HG03354 (cell line): Measurements from ENCODE around the gene MLLT11.
A peak's percentile ranks its signal among the peaks of the same experiment; 100 is the strongest.
"Not testable (repeated sequence)": the region's sequence is repeated elsewhere in the genome, so short reads cannot be mapped to it uniquely, and the experiment has no call there.

Source experiments
- ATAC-seq: cut with Tn5 transposase; IDR thresholded peaks from one replicate; pipeline ENCODE4 v1.9.1; 2021; ENCODE audit warnings: mild to moderate bottlenecking; ENCODE audit not compliant: unreplicated experiment, poor library complexity, severe bottlenecking

MLLT11 gene

GRCh38 chr1:151054971-151055547 lies 5.1 kb upstream of the MLLT11 start:
- no peak for ATAC-seq

- no peak for ATAC-seq
Measured at GRCh38 chr1:151055581-151055980, 4.6 kb upstream of the MLLT11 start.

DNA sequence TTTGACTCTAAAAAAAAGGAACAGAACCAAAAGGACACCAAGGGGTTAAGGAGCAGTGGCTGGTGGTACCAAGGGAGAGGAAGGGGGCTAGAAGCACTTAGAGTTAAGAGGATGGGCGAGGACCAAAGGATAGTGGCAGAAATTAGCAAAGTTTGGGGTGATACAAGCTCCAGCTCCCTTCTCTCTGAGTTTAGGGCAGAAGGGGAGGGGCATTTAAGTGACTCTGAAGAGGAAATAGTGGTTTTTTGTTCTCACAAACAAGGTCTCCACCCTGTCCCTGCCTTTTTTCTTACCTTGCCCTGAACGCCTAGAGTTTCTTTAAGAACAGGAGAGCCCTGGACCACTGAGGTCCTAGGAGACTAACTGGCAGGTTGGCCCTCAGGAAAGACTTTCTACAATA lies 4.0 kb upstream of the MLLT11 start:
- ATAC-seq: no peak

DNA sequence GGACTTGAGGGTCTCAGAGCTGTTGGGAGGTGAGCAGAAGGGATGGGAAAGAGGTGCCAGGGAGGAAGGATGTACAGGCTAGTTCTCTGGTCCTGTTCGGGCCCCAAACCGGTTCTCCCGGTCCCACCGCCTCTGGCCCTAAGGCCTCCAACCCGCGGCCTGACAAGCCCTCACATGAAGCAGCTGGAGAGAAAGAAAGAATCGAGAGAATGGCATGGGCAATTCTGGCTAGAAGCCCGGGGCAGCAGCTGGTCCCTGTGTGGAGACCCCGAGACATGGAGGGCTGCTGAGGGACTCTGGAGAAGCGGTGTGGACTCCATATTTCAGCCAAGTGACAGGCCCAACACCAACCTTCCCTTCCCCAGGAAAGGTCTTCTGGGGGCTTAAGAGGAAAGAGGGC lies 1.5 kb upstream of the MLLT11 start:
- ATAC-seq: no peak

GRCh38 chr1:151059109-151060006 lies 839 bp upstream of the MLLT11 start, which contains the start of gene CDC42SE1:
CDC42SE1 (minus strand) TSS chr1:151059622; CDS start chr1:151055730, 3,892 bp downstream.
- ATAC-seq: peak; percentile 87

- no peak for ATAC-seq
Measured at GRCh38 chr1:151060657-151061421, 642 bp downstream of the MLLT11 start.

GRCh38 chr1:151061704-151062103 lies 1.5 kb downstream of the MLLT11 start:
- ATAC-seq: no peak

DNA sequence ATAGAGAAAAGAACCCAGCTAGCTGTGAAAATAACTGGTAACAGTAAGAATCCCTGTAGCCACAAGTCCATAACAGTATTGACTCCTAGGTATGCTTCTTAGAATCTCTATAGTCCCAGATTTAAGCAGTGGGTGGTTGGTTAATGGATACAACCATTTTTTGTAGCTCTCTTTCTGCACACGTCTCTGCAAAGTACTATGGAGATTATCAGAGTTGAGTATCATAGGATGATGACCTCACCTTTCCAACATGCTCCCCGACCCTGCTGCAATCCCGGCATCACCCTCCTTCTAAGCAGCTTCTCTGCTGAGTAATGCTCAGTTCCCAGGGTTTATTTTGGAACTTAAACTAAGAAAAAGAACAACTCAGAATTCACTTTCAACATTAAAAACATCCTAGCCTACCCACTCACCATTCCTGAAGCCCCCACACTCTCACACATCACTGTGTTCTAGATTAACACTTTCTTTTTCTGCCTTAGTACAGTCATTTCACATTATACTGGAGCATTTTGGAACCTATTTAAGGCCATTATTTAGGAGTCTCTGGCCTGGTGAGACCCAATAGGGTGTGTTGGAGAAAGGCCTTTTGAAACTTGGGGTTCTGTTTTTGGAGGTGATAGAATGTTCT lies 2.7 kb downstream of the MLLT11 start:
- ATAC-seq: no peak

- no peak for ATAC-seq
Measured at GRCh38 chr1:151065089-151065645, 5.0 kb downstream of the MLLT11 start.

DNA sequence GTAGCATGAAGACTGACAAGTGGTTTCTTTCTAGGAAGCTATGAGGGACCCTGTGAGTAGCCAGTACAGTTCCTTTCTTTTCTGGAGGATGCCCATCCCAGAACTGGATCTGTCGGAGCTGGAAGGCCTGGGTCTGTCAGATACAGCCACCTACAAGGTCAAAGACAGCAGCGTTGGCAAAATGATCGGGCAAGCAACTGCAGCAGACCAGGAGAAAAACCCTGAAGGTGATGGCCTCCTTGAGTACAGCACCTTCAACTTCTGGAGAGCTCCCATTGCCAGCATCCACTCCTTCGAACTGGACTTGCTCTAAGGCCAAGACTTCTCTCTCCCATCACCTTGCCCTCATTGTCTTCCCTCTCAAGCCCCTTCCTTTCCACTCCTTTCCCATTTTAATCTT lies 7.0 kb downstream of the MLLT11 start:
- no peak for ATAC-seq

GRCh38 chr1:151069103-151069486 lies 8.9 kb downstream of the MLLT11 start:
- ATAC-seq: no peak

GRCh38 chr1:151070474-151071276 lies 10.5 kb downstream of the MLLT11 start, which contains the start of gene GABPB2:
GABPB2 (plus strand) TSS chr1:151070761; CDS start chr1:151088190, 17,429 bp downstream.
- ATAC-seq: peak; percentile 83

- ATAC-seq: no peak
Measured at GRCh38 chr1:151072224-151072623, 12.0 kb downstream of the MLLT11 start.

GRCh38 chr1:151085953-151086559 lies 25.9 kb downstream of the MLLT11 start:
- no peak for ATAC-seq

DNA sequence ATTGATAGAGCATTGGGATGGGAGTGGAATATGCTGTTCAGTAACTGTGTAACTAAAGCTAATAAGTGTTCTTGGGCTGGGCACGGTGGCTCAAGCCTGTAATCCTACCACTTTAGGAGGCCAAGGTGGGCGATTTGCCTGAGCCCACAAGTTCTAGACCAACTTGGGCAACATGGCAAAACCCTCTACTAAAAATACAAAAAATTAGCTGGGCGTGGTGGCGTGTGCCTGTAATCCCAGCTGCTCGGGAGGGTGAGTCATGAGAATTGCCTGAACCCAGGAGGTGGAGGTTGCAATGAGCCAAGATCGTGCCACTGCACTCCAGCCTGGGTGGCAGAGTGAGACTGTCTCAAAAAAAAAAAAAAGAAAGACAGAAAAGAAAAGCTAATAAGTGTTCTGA lies 37.2 kb downstream of the MLLT11 start:
- ATAC-seq: not testable (repeated sequence)

DNA sequence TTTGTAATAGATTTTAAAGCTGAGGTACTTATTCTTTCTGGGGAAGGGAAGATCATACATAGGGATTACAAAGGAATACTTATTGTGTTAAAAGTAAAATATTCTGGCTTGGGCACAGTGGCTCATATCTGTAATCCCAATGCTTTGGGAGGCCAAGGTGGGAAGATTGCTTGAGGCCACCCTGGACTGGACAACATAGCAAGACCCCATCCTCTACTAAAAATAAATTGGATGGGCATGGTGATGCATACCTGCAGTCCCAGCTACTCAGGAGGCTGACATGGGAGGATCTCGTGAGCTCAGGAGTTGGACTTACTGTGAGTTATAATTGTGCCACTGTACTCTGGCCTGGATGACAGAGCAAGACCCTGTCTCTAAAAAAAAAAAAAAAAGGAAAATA lies 37.9 kb downstream of the MLLT11 start:
- ATAC-seq: no peak

- no peak for ATAC-seq
Measured at GRCh38 chr1:151104630-151105029, 44.4 kb downstream of the MLLT11 start.

DNA sequence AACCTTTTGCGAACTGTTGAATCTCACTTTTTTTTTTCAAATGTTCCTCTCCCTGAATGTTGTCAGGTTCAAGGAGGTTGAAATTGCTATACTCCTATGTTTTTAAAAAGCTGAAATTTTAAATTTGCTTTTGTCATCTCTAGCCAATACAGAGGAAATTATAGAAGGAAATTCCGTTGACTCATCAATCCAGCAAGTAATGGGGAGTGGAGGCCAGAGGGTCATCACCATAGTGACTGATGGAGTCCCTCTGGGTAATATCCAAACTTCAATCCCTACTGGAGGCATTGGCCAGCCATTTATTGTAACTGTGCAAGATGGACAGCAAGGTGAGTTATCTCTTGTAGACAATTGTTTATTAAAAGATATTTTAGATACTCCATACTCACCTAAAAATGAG lies 46.7 kb downstream of the MLLT11 start:
- ATAC-seq: no peak
